Keratinocyte (primary cell): Measurements from ENCODE around the gene ADGRG6. TPM values are rescaled to one million over a fixed set of nuclear protein-coding genes. Genes with fewer than 3 reads are reported as not detected.

Experiments
- DNase-seq: peaks from one replicate; pipeline ENCODE4 v3.0.0-alpha.2; 2011; ENCODE audit warnings: low read depth, missing footprints, low spot score
- FAIRE-seq: peaks from 2 replicates; lab custom pipeline; 2011; peaks lifted over from hg19 to GRCh38; lab: Jason Lieb, UNC
- H2AFZ ChIP-seq: 2 replicates; pipeline ENCODE4 v1.6.0; 2012; ENCODE audit warnings: low read length, control low read depth, inconsistent platforms; ENCODE audit not compliant: control insufficient read depth
- H3K27ac ChIP-seq: 2 replicates; pipeline ENCODE4 v1.5.1; 2011; ENCODE audit warnings: low read length; ENCODE audit not compliant: control insufficient read depth, insufficient read depth
- H3K27me3 ChIP-seq: 3 replicates; pipeline ENCODE4 v1.6.0; 2011; ENCODE audit warnings: low read length; ENCODE audit not compliant: control insufficient read depth, insufficient read depth; ENCODE audit errors: extremely low read depth
- H3K36me3 ChIP-seq, 2 experiments: 2 replicates in 1 of 2; 3 replicates in 1 of 2; pipeline ENCODE4 v1.5.1; 2011; ENCODE audit warnings: low read length in 2 of 2, mild to moderate bottlenecking in 1 of 2; ENCODE audit not compliant: control insufficient read depth in 2 of 2, insufficient read depth in 2 of 2; ENCODE audit errors: extremely low read depth in 1 of 2
- H3K4me1 ChIP-seq: 3 replicates; pipeline ENCODE4 v1.5.1; 2011; ENCODE audit warnings: low read length; ENCODE audit not compliant: control insufficient read depth, insufficient read depth; ENCODE audit errors: extremely low read depth
- H3K4me2 ChIP-seq: 3 replicates; pipeline ENCODE4 v1.6.0; 2011; ENCODE audit warnings: low read depth, low read length; ENCODE audit not compliant: control insufficient read depth, insufficient read depth; ENCODE audit errors: extremely low read depth
- H3K4me3 ChIP-seq, 3 experiments: fragments of 200-600 bp in 1 of 3; sonication (generic) in 1 of 3; 2 replicates in 2 of 3; 3 replicates in 1 of 3; pipeline ENCODE4 v1.5.1; 2011 to 2016; ENCODE audit warnings: low read length in 3 of 3, mild to moderate bottlenecking in 3 of 3, control low read depth in 2 of 3, inconsistent platforms in 1 of 3, low read depth in 1 of 3, mixed read lengths in 1 of 3, mixed run types in 1 of 3, moderate library complexity in 1 of 3; ENCODE audit not compliant: control insufficient read depth in 2 of 3, insufficient read depth in 2 of 3; ENCODE audit errors: extremely low read depth in 1 of 3
- H3K79me2 ChIP-seq: 2 replicates; pipeline ENCODE4 v1.6.0; 2012; ENCODE audit warnings: low read length; ENCODE audit not compliant: control insufficient read depth, insufficient read depth
- H3K9ac ChIP-seq: 3 replicates; pipeline ENCODE4 v1.6.0; 2011; ENCODE audit warnings: low read length; ENCODE audit not compliant: control insufficient read depth, insufficient read depth; ENCODE audit errors: extremely low read depth
- H3K9me1 ChIP-seq: 3 replicates; pipeline ENCODE4 v1.6.0; 2011; ENCODE audit warnings: low read length; ENCODE audit not compliant: control insufficient read depth, insufficient read depth; ENCODE audit errors: extremely low read depth
- H3K9me3 ChIP-seq: 2 replicates; pipeline ENCODE4 v1.5.1; 2012; ENCODE audit warnings: low read depth, low read length; ENCODE audit not compliant: control insufficient read depth
- H4K20me1 ChIP-seq: 3 replicates; pipeline ENCODE4 v1.6.0; 2011; ENCODE audit warnings: low read length; ENCODE audit not compliant: control insufficient read depth, insufficient read depth; ENCODE audit errors: extremely low read depth
- CTCF ChIP-seq, 3 experiments: IDR thresholded peaks in 1 of 3; conservative IDR thresholded peaks in 1 of 3; optimal IDR thresholded peaks in 1 of 3; 2 replicates in 2 of 3; 3 replicates in 1 of 3; pipeline versions ENCODE3 to v1.5.1; 2011; ENCODE audit warnings: low read length in 3 of 3, mild to moderate bottlenecking in 3 of 3, moderate library complexity in 2 of 3, control low read depth in 1 of 3, inconsistent platforms in 1 of 3; ENCODE audit not compliant: insufficient read depth in 2 of 3; ENCODE audit errors: extremely low read depth in 1 of 3
- EZH2 ChIP-seq: IDR thresholded peaks from one replicate; pipeline ENCODE4 v1.6.1; 2012; ENCODE audit warnings: inconsistent platforms, mild to moderate bottlenecking, low read length, moderate library complexity
- dilution Hi-C: fragments of 300-500 bp; cut with MboI; formaldehyde crosslinking; loops from one replicate; pipeline ENCODE4 v1.7.0; 2020; ENCODE audit warnings: low sequenced_read_pairs; ENCODE audit not compliant: extremely low pct_ligation_motif_present
- polyA plus RNA-seq, 5 experiments: library from polyadenylated mRNA; depleted of rRNA in 3 of 5; stranded (reverse) in 3 of 5; stranded (forward) in 1 of 5; unstranded in 1 of 5; fragments of >200 nt; gene quantifications; 1 replicate in 1 of 5; 2 replicates in 3 of 5; 3 replicates in 1 of 5; pipeline versions ENCODE4 v1.2.1 to v1.2.3, GENCODE V29; 2011 to 2012; ENCODE audit warnings: missing spikeins in 2 of 5, low read depth in 1 of 5, low replicate concordance in 1 of 5

The ADGRG6 gene
- polyA plus RNA-seq, 1 donor (not counting 4 experiments of a cell fraction or from before 2014, with no cell fraction given), result 20.1 TPM

- dilution Hi-C loops, result no loop called here
Observed at GRCh38 chr6:142262231-142262630, 39.6 kb upstream of the ADGRG6 start.

GRCh38 chr6:142265476-142265875 lies 36.3 kb upstream of the ADGRG6 start:
- Histone ChIP-seq H3K4me2 (no peak overlapping the region), H3K4me1 (no peaks in the 10 kb centered on the region), H3K9me1 (no peaks in the 10 kb centered on the region), H2AFZ (no peak overlapping the region), H3K36me3 (no peaks in the 10 kb centered on the region), H3K79me2 (no peaks in the 10 kb centered on the region), H3K27me3 (no peaks in the 10 kb centered on the region), H3K4me3 (no peak overlapping the region), H3K9ac (no peak overlapping the region), H3K9me3 (no peaks in the 10 kb centered on the region), H4K20me1 (no peaks in the 10 kb centered on the region), H3K27ac (no peak overlapping the region)
- DNase-seq, result no peak
- dilution Hi-C loops, result no loop called here
- TF ChIP-seq EZH2 (no peak), CTCF (optimal IDR thresholded peaks at IDR 0.05 in 1 of 3, IDR thresholded peaks at IDR 0.05 in 1 of 3, conservative IDR thresholded peaks at IDR 0.05 in 1 of 3; ENCODE audit: extremely low read depth in 1 of 3, insufficient read depth in 2 of 3, low read length in 3 of 3) (no peak)
- FAIRE-seq, result no peak

More at GRCh38 chr6:142262231-142262630, 39.6 kb upstream of the ADGRG6 start:
- DNase-seq (no peak), FAIRE-seq (no peak)
- Histone ChIP-seq H3K9me1 (no peaks in the 10 kb centered on the region), H3K9me3 (no peaks in the 10 kb centered on the region), H3K27ac (no peak overlapping the region), H3K4me3 (no peak overlapping the region), H3K9ac (no peak overlapping the region), H3K79me2 (no peaks in the 10 kb centered on the region), H3K27me3 (no peaks in the 10 kb centered on the region), H3K4me1 (no peaks in the 10 kb centered on the region), H3K36me3 (no peaks in the 10 kb centered on the region), H2AFZ (no peak overlapping the region), H4K20me1 (no peaks in the 10 kb centered on the region), H3K4me2 (no peak overlapping the region)
- TF ChIP-seq CTCF (optimal IDR thresholded peaks at IDR 0.05 in 1 of 3, IDR thresholded peaks at IDR 0.05 in 1 of 3, conservative IDR thresholded peaks at IDR 0.05 in 1 of 3; ENCODE audit: extremely low read depth in 1 of 3, insufficient read depth in 2 of 3, low read length in 3 of 3), result no peak
- TF ChIP-seq EZH2, result no peak
